HepG2 (cell line): ENCODE results near the gene APOL5. TPM values are rescaled to one million over a fixed set of nuclear protein-coding genes. Genes with fewer than 3 reads are reported as not detected.

Experiments used
- ATAC-seq: fragments of 200-7000 bp; cut with Tn5 transposase; 3 replicates; pipeline ENCODE4 v1.9.1; 2020; ENCODE audit warnings: mild to moderate bottlenecking, moderate library complexity
- BruUV-seq: library from RNA; stranded (reverse); fragments of 400-500 nt; replicated peaks from 2 replicates; lab custom pipeline; 2021; lab: Mats Ljungman, UMichigan
- CTCF ChIA-PET: fragments of 300-600 bp; formaldehyde crosslinking; extraction: SDS; loops from one replicate; lab custom pipeline; 2021; ENCODE audit warnings: low total read pairs, inconsistent platforms, low intra/inter-chr PET ratio; lab: Yijun Ruan, JAX
- POLR2A ChIA-PET: fragments of 350-600 bp; sonication (Branson Sonifier 250); formaldehyde crosslinking; loops from one replicate; lab custom pipeline; 2020; ENCODE audit warnings: antibody characterized with exemption, inconsistent platforms; lab: Yijun Ruan, JAX
- DNase-seq: peaks from one replicate; pipeline ENCODE4 v3.0.0-alpha.2; 2015; ENCODE audit warnings: low spot score
- FAIRE-seq: peaks from 3 replicates; lab custom pipeline; 2011; peaks lifted over from hg19 to GRCh38; lab: Jason Lieb, UNC
- H2AFZ ChIP-seq: one replicate; pipeline ENCODE4 v1.6.1; 2011; ENCODE audit warnings: low read length, inconsistent platforms
- H3K27ac ChIP-seq: fragments of 300-600 bp; 3 replicates; pipeline ENCODE4 v1.8.0; 2011; ENCODE audit warnings: mixed run types, mild to moderate bottlenecking, mixed read lengths, low read length, inconsistent platforms; ENCODE audit not compliant: insufficient read depth; ENCODE audit errors: extremely low read length
- H3K27me3 ChIP-seq, 2 experiments: fragments of 200-600 bp in 1 of 2; 2 replicates in 1 of 2; 3 replicates in 1 of 2; pipeline versions ENCODE4 v1.6.0 to v1.8.0; 2011; ENCODE audit warnings: low read length in 2 of 2, mild to moderate bottlenecking in 2 of 2, moderate library complexity in 2 of 2, inconsistent platforms in 1 of 2; ENCODE audit not compliant: insufficient read depth in 2 of 2, control insufficient read depth in 1 of 2
- H3K36me3 ChIP-seq, 2 experiments: fragments of 200-600 bp in 1 of 2; replicated peaks in 1 of 2; 2 replicates in 1 of 2; 3 replicates in 1 of 2; pipeline versions ENCODE4 v1.5.1 to v1.8.0; 2011; ENCODE audit warnings: low read length in 2 of 2, inconsistent platforms in 1 of 2; ENCODE audit not compliant: insufficient read depth in 2 of 2, control insufficient read depth in 1 of 2
- H3K4me1 ChIP-seq: 2 replicates; pipeline ENCODE4 v1.5.1; 2012; ENCODE audit warnings: low read length, inconsistent platforms; ENCODE audit not compliant: insufficient read depth
- H3K4me2 ChIP-seq: 2 replicates; pipeline ENCODE4 v1.6.0; 2011; ENCODE audit warnings: low read depth, low read length, inconsistent platforms
- H3K4me3 ChIP-seq, 3 experiments: fragments of 200-600 bp in 1 of 3; sonication (generic), shearing (Covaris generic) in 1 of 3; replicated peaks in 1 of 3; 2 replicates each; pipeline ENCODE4 v1.5.1; 2011 to 2016; ENCODE audit warnings: low read length in 3 of 3, inconsistent platforms in 2 of 3, low read depth in 2 of 3, mild to moderate bottlenecking in 2 of 3, control low read depth in 1 of 3, mixed read lengths in 1 of 3; ENCODE audit not compliant: insufficient read depth in 1 of 3
- H3K79me2 ChIP-seq: one replicate; pipeline ENCODE4 v1.6.1; 2011; ENCODE audit warnings: low read length, inconsistent platforms; ENCODE audit not compliant: insufficient read depth
- H3K9ac ChIP-seq: 2 replicates; pipeline ENCODE4 v1.6.0; 2011; ENCODE audit warnings: mild to moderate bottlenecking, low read depth, low read length, inconsistent platforms; ENCODE audit not compliant: insufficient read depth
- H3K9me3 ChIP-seq: 2 replicates; pipeline ENCODE4 v1.5.1; 2012; ENCODE audit warnings: mild to moderate bottlenecking, low read length
- H4K20me1 ChIP-seq: 2 replicates; pipeline ENCODE4 v1.6.0; 2011; ENCODE audit warnings: inconsistent platforms, mild to moderate bottlenecking, low read length, moderate library complexity; ENCODE audit not compliant: insufficient read depth
- FOSL2 ChIP-seq: sonication (generic); formaldehyde crosslinking; IDR thresholded peaks from 2 replicates; pipeline ENCODE4 v1.4.0; 2020; ENCODE audit warnings: missing genetic modification reagents
- GPN1 ChIP-seq: sonication (generic); formaldehyde crosslinking; IDR thresholded peaks from 2 replicates; pipeline ENCODE4 v1.5.1; 2020; ENCODE audit warnings: missing genetic modification reagents, borderline replicate concordance
- GZF1 ChIP-seq: sonication (generic); formaldehyde crosslinking; IDR thresholded peaks from 2 replicates; pipeline ENCODE4 v1.5.1; 2020; ENCODE audit warnings: mild to moderate bottlenecking, missing genetic modification reagents
- NCOA5 ChIP-seq: sonication (generic); formaldehyde crosslinking; IDR thresholded peaks from 2 replicates; pipeline ENCODE4 v1.4.0; 2020; ENCODE audit warnings: missing genetic modification reagents
- PCBP1 ChIP-seq: fragments of 200-400 bp; formaldehyde crosslinking; IDR thresholded peaks from 2 replicates; pipeline ENCODE4 v1.6.1; 2017; ENCODE audit warnings: mild to moderate bottlenecking, low read depth, low read length, borderline replicate concordance
- RBFOX2 ChIP-seq: fragments of 200-400 bp; formaldehyde crosslinking; IDR thresholded peaks from 2 replicates; pipeline ENCODE4 v1.6.1; 2017; ENCODE audit warnings: low read depth, mild to moderate bottlenecking, low read length
- REPIN1 ChIP-seq: sonication (generic); formaldehyde crosslinking; IDR thresholded peaks from 2 replicates; pipeline ENCODE4 v1.8.0; 2022; ENCODE audit warnings: missing genetic modification reagents, low read depth, mild to moderate bottlenecking, borderline replicate concordance
- SALL1 ChIP-seq: sonication (generic); formaldehyde crosslinking; IDR thresholded peaks from 2 replicates; pipeline ENCODE4 v1.8.0; 2022; ENCODE audit warnings: mild to moderate bottlenecking, missing genetic modification reagents
- ZNF225 ChIP-seq: sonication (generic); formaldehyde crosslinking; IDR thresholded peaks from 2 replicates; pipeline ENCODE4 v1.4.0; 2020; ENCODE audit warnings: mild to moderate bottlenecking, missing genetic modification reagents
- ZNF552 ChIP-seq: sonication (generic); formaldehyde crosslinking; IDR thresholded peaks from 2 replicates; pipeline ENCODE4 v1.9.0; 2022; ENCODE audit warnings: missing genetic modification reagents, mild to moderate bottlenecking, borderline replicate concordance
- ZNF709 ChIP-seq: sonication (generic); formaldehyde crosslinking; IDR thresholded peaks from 2 replicates; pipeline ENCODE4 v1.5.0; 2020; ENCODE audit warnings: mild to moderate bottlenecking, missing genetic modification reagents
- ZNF713 ChIP-seq: sonication (generic); formaldehyde crosslinking; IDR thresholded peaks from 2 replicates; pipeline ENCODE4 v1.4.0; 2020; ENCODE audit warnings: mild to moderate bottlenecking, missing genetic modification reagents
- ZNF83 ChIP-seq: sonication (generic); formaldehyde crosslinking; IDR thresholded peaks from 2 replicates; pipeline ENCODE4 v1.4.0; 2020; ENCODE audit warnings: missing genetic modification reagents, mild to moderate bottlenecking, borderline replicate concordance
- WGBS: methylation state at CpG from one replicate; pipeline ENCODE4 v1.1.6; 2017; ENCODE audit warnings: low lambda C conversion rate; 5-methylcytosine and 5-hydroxymethylcytosine counted together
- in situ Hi-C: cut with HindIII; loops from 2 replicates; pipeline ENCODE4 v1.10.0; 2017; ENCODE audit warnings: low pct_unique_long_range_greater_than_20kb; ENCODE audit not compliant: extremely low pct_ligation_motif_present
- intact Hi-C: fragments of 100-400 bp; cut with micrococcal nuclease; formaldehyde crosslinking; loops from one replicate; pipeline ENCODE4 v1.10.0; 2022; ENCODE audit not compliant: unreplicated experiment
- polyA plus RNA-seq, 8 experiments: library from polyadenylated mRNA; depleted of rRNA in 3 of 8; stranded (reverse) in 7 of 8; unstranded in 1 of 8; fragments of >200 nt; fragmentation: Illumina TruSeq in 4 of 8; extraction: Trizol in 4 of 8; gene quantifications; 2 replicates each; pipeline versions ENCODE4 v1.2.1 to v1.2.3, GENCODE V29; 2011 to 2016; ENCODE audit warnings: low read depth in 4 of 8, missing spikeins in 1 of 8, mixed read lengths in 1 of 8; ENCODE audit not compliant: insufficient read depth in 1 of 8
- total RNA-seq, 5 experiments: library from RNA; depleted of rRNA; stranded (reverse); fragments of >200 nt; fragmentation: Illumina TruSeq; extraction: Trizol; gene quantifications; 2 replicates each; pipeline ENCODE4 v1.2.3, GENCODE V29; 2016; ENCODE audit warnings: low read depth in 1 of 5
- TF ChIP-seq, protein P1 (sequence below): sonication (generic); formaldehyde crosslinking; IDR thresholded peaks from 2 replicates; pipeline ENCODE4 v1.4.0; 2020; ENCODE audit warnings: mild to moderate bottlenecking, missing genetic modification reagents
- TF ChIP-seq, protein P2 (sequence below): sonication (generic); formaldehyde crosslinking; IDR thresholded peaks from 2 replicates; pipeline ENCODE4 v1.4.0; 2020; ENCODE audit warnings: missing genetic modification reagents

The APOL5 gene
- total and polyA plus RNA-seq, 2 of the 13 experiments (the other 11 are each of a cell fraction or from before 2014, with no cell fraction given) = not detected

DNA sequence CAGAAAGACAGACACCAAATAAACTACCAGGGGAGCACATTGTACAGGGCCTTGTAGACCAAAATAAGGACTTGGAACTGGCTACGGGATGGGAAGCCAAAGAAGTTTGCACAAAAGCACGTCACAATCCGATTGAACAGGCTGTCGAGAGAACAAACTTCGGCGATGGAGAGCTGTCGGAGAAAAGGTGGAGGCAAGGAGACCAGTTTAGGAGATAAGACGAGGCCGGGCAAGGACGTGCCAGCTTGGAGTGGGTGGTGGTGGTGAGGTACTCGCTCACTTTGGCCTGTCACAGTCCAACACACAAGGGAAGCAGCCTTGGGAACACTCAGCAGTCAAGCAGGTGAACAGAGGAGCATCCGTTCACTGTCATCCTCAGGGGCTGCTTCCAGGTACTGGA lies 19.0 kb downstream of the APOL5 start:
- Histone ChIP-seq H3K27me3 (peaks cover 0 to 3% of the 10 kb centered on the region in 2 experiments; a peak in 1 of 5 replicates), H3K4me2 (no peak overlapping the region), H3K9me3 (no peaks in the 10 kb centered on the region), H3K4me1 (peaks cover 8% of the 10 kb centered on the region; the same call in 1 of the 2 replicates), H3K9ac (no peak overlapping the region), H3K36me3 (0 out of 5 replicates have a peak, but pooled peaks cover 0 to 1% of the 10 kb centered on the region in 2 experiments), H3K27ac (no peak overlapping the region), H2AFZ (no peak overlapping the region), H4K20me1 (no peaks in the 10 kb centered on the region), H3K79me2 (no peaks in the 10 kb centered on the region), H3K4me3 (no peak overlapping the region)
- POLR2A ChIA-PET = no interaction called here
- 82% methylated on average over 11 of the region's 12 CpGs for WGBS
- intact Hi-C loops (no loop called here), in situ Hi-C loops (loop anchor here (10.0 to 25.0 kb wide), 3 partner anchors 102 to 376 kb away; no protein-coding TSS in a partner anchor)
- FAIRE-seq = no peak
- no peak for ATAC-seq
- BruUV-seq = no TSS peak
- no peak for DNase-seq
- CTCF ChIA-PET = no interaction called here
- TF ChIP-seq NCOA5 (CRISPR knock-in tag) (no peak), PCBP1 (no peak), ZNF709 (CRISPR knock-in tag) (no peak), FOSL2 (no peak), REPIN1 (CRISPR knock-in tag) (no peak), ZNF83 (CRISPR knock-in tag) (no peak), GPN1 (no peak), GZF1 (CRISPR knock-in tag) (no peak), SALL1 (no peak), ZNF225 (CRISPR knock-in tag) (no peak), ZNF552 (no peak), ZNF713 (CRISPR knock-in tag) (no peak), RBFOX2 (no peak)
- TF ChIP-seq, protein P1, sequence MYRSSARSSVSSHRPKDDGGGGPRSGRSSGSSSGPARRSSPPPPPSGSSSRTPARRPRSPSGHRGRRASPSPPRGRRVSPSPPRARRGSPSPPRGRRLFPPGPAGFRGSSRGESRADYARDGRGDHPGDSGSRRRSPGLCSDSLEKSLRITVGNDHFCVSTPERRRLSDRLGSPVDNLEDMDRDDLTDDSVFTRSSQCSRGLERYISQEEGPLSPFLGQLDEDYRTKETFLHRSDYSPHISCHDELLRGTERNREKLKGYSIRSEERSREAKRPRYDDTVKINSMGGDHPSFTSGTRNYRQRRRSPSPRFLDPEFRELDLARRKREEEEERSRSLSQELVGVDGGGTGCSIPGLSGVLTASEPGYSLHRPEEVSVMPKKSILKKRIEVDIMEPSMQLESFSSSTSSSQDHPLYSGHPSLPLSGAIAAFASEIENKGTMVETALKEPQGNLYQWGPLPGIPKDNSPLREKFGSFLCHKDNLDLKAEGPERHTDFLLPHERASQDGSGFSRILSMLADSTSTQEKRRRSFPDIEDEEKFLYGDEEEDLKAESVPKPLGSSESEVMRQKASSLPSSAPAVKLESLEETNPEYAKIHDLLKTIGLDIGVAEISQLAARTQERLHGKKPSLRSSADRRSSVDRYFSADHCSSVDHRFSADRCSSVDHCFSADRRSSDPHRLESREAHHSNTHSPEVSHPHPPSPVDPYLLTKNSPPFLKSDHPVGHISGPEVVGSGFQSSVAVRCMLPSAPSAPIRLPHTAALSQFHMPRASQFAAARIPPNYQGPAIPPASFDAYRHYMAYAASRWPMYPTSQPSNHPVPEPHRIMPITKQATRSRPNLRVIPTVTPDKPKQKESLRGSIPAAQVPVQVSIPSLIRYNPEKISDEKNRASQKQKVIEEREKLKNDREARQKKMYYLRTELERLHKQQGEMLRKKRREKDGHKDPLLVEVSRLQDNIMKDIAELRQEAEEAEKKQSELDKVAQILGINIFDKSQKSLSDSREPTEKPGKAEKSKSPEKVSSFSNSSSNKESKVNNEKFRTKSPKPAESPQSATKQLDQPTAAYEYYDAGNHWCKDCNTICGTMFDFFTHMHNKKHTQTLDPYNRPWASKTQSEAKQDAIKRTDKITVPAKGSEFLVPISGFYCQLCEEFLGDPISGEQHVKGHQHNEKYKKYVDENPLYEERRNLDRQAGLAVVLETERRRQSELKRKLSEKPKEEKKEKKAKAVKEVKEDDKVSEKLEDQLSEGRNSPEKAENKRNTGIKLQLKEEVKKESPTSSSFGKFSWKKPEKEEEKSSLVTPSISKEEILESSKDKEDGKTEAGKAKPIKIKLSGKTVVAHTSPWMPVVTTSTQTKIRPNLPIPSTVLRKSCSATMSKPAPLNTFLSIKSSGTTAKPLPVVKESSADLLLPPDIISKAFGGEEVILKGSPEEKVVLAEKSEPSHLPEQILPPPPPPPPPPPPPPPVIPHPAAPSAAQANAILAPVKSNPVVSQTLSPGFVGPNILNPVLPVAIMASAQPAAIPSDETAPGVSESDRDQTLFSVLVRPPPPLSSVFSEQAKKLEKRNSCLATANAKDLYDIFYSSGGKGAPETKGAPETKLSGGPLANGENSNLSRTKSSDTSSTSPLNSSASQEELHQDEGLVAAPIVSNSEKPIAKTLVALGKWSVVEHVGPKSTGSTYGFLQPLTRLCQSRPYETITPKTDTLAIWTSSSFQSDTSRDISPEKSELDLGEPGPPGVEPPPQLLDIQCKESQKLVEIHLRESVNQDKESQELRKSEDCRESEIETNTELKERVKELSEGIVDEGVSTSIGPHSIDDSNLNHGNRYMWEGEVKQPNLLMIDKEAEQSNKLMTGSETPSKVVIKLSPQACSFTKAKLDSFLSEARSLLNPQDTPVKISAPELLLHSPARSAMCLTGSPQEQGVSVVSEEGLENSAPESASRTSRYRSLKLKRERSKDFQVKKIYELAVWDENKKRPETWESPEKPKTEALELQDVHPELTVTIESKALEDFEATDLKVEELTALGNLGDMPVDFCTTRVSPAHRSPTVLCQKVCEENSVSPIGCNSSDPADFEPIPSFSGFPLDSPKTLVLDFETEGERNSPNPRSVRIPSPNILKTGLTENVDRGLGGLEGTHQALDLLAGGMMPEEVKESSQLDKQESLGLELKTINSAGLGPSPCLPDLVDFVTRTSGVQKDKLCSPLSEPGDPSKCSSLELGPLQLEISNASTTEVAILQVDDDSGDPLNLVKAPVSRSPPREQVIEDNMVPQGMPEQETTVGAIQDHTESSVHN (CRISPR knock-in tag) = no peak
- TF ChIP-seq, protein P2, sequence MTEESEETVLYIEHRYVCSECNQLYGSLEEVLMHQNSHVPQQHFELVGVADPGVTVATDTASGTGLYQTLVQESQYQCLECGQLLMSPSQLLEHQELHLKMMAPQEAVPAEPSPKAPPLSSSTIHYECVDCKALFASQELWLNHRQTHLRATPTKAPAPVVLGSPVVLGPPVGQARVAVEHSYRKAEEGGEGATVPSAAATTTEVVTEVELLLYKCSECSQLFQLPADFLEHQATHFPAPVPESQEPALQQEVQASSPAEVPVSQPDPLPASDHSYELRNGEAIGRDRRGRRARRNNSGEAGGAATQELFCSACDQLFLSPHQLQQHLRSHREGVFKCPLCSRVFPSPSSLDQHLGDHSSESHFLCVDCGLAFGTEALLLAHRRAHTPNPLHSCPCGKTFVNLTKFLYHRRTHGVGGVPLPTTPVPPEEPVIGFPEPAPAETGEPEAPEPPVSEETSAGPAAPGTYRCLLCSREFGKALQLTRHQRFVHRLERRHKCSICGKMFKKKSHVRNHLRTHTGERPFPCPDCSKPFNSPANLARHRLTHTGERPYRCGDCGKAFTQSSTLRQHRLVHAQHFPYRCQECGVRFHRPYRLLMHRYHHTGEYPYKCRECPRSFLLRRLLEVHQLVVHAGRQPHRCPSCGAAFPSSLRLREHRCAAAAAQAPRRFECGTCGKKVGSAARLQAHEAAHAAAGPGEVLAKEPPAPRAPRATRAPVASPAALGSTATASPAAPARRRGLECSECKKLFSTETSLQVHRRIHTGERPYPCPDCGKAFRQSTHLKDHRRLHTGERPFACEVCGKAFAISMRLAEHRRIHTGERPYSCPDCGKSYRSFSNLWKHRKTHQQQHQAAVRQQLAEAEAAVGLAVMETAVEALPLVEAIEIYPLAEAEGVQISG (CRISPR knock-in tag) = no peak
